PC-3 (cell line): Measurements from ENCODE around the gene KDELR1.

Source experiments
- CTCF ChIP-seq: fragments of 300-600 bp; sonication (generic); conservative IDR thresholded peaks from 2 replicates; pipeline ENCODE4 v1.5.1; 2017; ENCODE audit warnings: antibody characterized with exemption, low read depth, mild to moderate bottlenecking, low read length
- EZH2 ChIP-seq: fragments of 300-600 bp; sonication (generic); IDR thresholded peaks from one replicate; pipeline ENCODE4 v1.6.1; 2017; ENCODE audit warnings: antibody characterized with exemption, mild to moderate bottlenecking, low read length; ENCODE audit not compliant: unreplicated experiment
- EZH2phosphoT487 ChIP-seq: fragments of 300-600 bp; sonication (generic); IDR thresholded peaks from 2 replicates; pipeline ENCODE4 v1.6.1; 2018; ENCODE audit warnings: mild to moderate bottlenecking, antibody characterized with exemption, low read length, borderline replicate concordance

DNA sequence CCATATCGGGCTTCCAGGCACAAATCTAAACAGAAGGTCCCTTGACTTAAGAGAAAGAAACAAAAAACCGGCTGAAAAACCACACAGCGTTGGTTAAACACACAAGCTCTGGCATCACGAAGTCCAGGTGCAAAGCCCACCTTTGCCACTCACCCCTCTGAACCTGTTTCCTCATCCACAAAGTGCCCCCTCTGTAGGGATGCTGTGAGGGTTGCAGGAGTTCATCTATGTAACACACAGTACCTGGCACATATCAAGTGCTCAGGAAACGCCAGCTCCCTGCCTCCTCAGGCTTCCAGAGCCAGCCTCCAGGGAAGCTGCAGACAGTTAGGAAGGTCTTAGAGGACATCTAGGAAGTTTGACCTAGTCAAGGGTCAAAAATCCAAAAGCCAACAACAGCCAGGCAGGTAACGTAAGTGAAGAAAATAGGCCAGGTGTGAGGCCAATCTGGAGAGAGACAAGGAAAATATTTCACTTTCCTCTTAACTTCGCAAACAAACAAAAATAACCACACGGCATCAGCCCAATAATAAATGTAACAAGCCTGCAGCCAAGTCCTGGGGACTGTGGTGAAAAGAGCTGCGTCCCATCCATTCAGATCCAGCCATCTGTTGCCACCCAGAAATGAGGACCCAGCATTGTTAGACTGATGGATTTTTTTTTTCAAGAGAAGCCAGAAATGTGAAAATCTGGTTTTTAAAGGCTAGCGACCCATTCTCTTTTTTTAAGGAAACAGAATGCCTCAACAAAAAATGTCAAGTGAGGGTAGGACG lies 10.0 kb downstream of the KDELR1 start:
- no peak for TF ChIP-seq EZH2
- TF ChIP-seq CTCF: no peak
- no peak for TF ChIP-seq EZH2phosphoT487
